ENCODE results near the gene MSRB1. TPM values are rescaled to one million over a fixed set of nuclear protein-coding genes. Genes with fewer than 3 reads are reported as not detected.

Gene MSRB1
- total and polyA plus RNA-seq, 2 of the 13 experiments (the other 11 are each of a cell fraction or from before 2014, with no cell fraction given), result 32.1 to 75.4 TPM

GRCh38 chr16:1902547-1903219, 40.3 kb downstream of the MSRB1 start:
- BruUV-seq (replicated peaks), result no TSS peak

More at GRCh38 chr16:1902547-1903219, 40.3 kb downstream of the MSRB1 start:
- DNase-seq (ENCODE audit: low spot score) (no peak), ATAC-seq (no peak), FAIRE-seq (no peak)
- Histone ChIP-seq H3K27me3 (ENCODE audit: control insufficient read depth in 1 of 2, insufficient read depth in 2 of 2, low read length in 2 of 2) (peaks cover 15 to 57% of the 10 kb centered on the region in 2 experiments), H3K79me2 (ENCODE audit: insufficient read depth, low read length) (no peaks in the 10 kb centered on the region), H4K20me1 (ENCODE audit: insufficient read depth, low read length) (no peaks in the 10 kb centered on the region), H3K4me3 (replicated peaks in 1 of 3; ENCODE audit: insufficient read depth in 1 of 3, low read depth in 2 of 3, low read length in 3 of 3) (no peak overlapping the region), H3K36me3 (replicated peaks in 1 of 2; ENCODE audit: control insufficient read depth in 1 of 2, insufficient read depth in 2 of 2, low read length in 2 of 2) (no peaks in the 10 kb centered on the region), H3K9ac (ENCODE audit: insufficient read depth, low read depth, low read length) (no peak overlapping the region), H3K4me2 (ENCODE audit: low read depth, low read length) (no peak overlapping the region), H3K9me3 (ENCODE audit: low read length) (no peaks in the 10 kb centered on the region), H3K27ac (ENCODE audit: extremely low read length, insufficient read depth, low read length) (no peak overlapping the region), H2AFZ (ENCODE audit: low read length) (no peak overlapping the region), H3K4me1 (ENCODE audit: insufficient read depth, low read length) (peaks cover 12% of the 10 kb centered on the region)
- CTCF ChIA-PET (ENCODE audit: low intra/inter-chr PET ratio, low total read pairs), result no interaction called here
- TF ChIP-seq TEF (CRISPR knock-in tag; IDR thresholded peaks at IDR 0.05), result no peak
- no peak for TF ChIP-seq KLF6 (CRISPR knock-in tag; IDR thresholded peaks at IDR 0.05)
- TF ChIP-seq PHF21A (CRISPR knock-in tag; IDR thresholded peaks at IDR 0.05), result no peak
- TF ChIP-seq, protein P1, sequence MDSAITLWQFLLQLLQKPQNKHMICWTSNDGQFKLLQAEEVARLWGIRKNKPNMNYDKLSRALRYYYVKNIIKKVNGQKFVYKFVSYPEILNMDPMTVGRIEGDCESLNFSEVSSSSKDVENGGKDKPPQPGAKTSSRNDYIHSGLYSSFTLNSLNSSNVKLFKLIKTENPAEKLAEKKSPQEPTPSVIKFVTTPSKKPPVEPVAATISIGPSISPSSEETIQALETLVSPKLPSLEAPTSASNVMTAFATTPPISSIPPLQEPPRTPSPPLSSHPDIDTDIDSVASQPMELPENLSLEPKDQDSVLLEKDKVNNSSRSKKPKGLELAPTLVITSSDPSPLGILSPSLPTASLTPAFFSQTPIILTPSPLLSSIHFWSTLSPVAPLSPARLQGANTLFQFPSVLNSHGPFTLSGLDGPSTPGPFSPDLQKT (CRISPR knock-in tag; IDR thresholded peaks at IDR 0.05; ENCODE audit: borderline replicate concordance), result no peak
- TF ChIP-seq ATAD3A (CRISPR knock-in tag; IDR thresholded peaks at IDR 0.05), result no peak
- no peak for TF ChIP-seq GTF3A (CRISPR knock-in tag; conservative IDR thresholded peaks at IDR 0.05)
- TF ChIP-seq NR1H2 (CRISPR knock-in tag; IDR thresholded peaks at IDR 0.05; ENCODE audit: borderline replicate concordance, low read depth), result no peak
- TF ChIP-seq GPBP1L1 (CRISPR knock-in tag; IDR thresholded peaks at IDR 0.05), result no peak
- no peak for TF ChIP-seq ZFP82 (CRISPR knock-in tag; IDR thresholded peaks at IDR 0.05; ENCODE audit: borderline replicate concordance)
- TF ChIP-seq ZNF576 (CRISPR knock-in tag; IDR thresholded peaks at IDR 0.05), result no peak
- TF ChIP-seq GMEB2 (CRISPR knock-in tag; IDR thresholded peaks at IDR 0.05; ENCODE audit: low read depth), result no peak
- no peak for TF ChIP-seq MIER2 (CRISPR knock-in tag; IDR thresholded peaks at IDR 0.05)
- TF ChIP-seq SNAPC2 (CRISPR knock-in tag; IDR thresholded peaks at IDR 0.05), result no peak
- TF ChIP-seq MEIS1 (CRISPR knock-in tag; IDR thresholded peaks at IDR 0.05; ENCODE audit: borderline replicate concordance), result no peak
- TF ChIP-seq ZNF143 (CRISPR knock-in tag; IDR thresholded peaks at IDR 0.05), result no peak
- TF ChIP-seq, protein P2, sequence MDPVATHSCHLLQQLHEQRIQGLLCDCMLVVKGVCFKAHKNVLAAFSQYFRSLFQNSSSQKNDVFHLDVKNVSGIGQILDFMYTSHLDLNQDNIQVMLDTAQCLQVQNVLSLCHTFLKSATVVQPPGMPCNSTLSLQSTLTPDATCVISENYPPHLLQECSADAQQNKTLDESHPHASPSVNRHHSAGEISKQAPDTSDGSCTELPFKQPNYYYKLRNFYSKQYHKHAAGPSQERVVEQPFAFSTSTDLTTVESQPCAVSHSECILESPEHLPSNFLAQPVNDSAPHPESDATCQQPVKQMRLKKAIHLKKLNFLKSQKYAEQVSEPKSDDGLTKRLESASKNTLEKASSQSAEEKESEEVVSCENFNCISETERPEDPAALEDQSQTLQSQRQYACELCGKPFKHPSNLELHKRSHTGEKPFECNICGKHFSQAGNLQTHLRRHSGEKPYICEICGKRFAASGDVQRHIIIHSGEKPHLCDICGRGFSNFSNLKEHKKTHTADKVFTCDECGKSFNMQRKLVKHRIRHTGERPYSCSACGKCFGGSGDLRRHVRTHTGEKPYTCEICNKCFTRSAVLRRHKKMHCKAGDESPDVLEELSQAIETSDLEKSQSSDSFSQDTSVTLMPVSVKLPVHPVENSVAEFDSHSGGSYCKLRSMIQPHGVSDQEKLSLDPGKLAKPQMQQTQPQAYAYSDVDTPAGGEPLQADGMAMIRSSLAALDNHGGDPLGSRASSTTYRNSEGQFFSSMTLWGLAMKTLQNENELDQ (CRISPR knock-in tag; IDR thresholded peaks at IDR 0.05; ENCODE audit: borderline replicate concordance), result no peak
- WGBS (ENCODE audit: low lambda C conversion rate), result 21% methylated on average over 17 of the region's 20 CpGs
- intact Hi-C loops (cut with micrococcal nuclease; ENCODE audit: unreplicated experiment) (no loop called here), in situ Hi-C loops (cut with HindIII; ENCODE audit: extremely low pct_ligation_motif_present, low pct_unique_long_range_greater_than_20kb) (no loop called here)
- POLR2A ChIA-PET, result interaction anchor here (0.8 to 0.9 kb wide), 2 partner anchors 9 to 26 kb away, joined by 5 read pairs; no protein-coding TSS in a partner anchor

Measured in HepG2 (cell line).